PC-9 (cell line): Measurements from ENCODE around the gene TM9SF2. TPM values are rescaled to one million over a fixed set of nuclear protein-coding genes. Genes with fewer than 3 reads are reported as not detected.

ENCODE experiments used
- BruUV-seq: library from RNA; stranded (reverse); fragments of 400-500 nt; replicated peaks from 2 replicates; lab custom pipeline; 2021; lab: Mats Ljungman, UMichigan
- CTCF ChIA-PET: fragments of 300-600 bp; sonication (Branson Sonifier 250); formaldehyde crosslinking; loops from one replicate; lab custom pipeline; 2022; ENCODE audit warnings: antibody characterized with exemption; lab: Charles Lee
- POLR2A ChIA-PET: fragments of 300-600 bp; sonication (Branson Sonifier 250); formaldehyde crosslinking; loops from one replicate; lab custom pipeline; 2022; ENCODE audit warnings: antibody characterized with exemption; ENCODE audit not compliant: unreplicated experiment; lab: Charles Lee
- DNase-seq, 2 experiments: peaks; one replicate each; pipeline versions ENCODE4 v3.0.0 to v3.0.0-alpha.2; 2015 to 2022; ENCODE audit warnings: mixed read lengths in 1 of 2
- H2AFZ ChIP-seq: fragments of 200-600 bp; sonication (generic); 2 replicates; pipeline ENCODE4 v1.8.1; 2017; ENCODE audit warnings: antibody characterized with exemption
- H3F3A ChIP-seq: fragments of 200-600 bp; sonication (generic); 2 replicates; pipeline ENCODE4 v1.8.1; 2017; ENCODE audit warnings: antibody characterized with exemption, mild to moderate bottlenecking, low read depth; ENCODE audit not compliant: insufficient read depth
- H3K27ac ChIP-seq: fragments of 200-600 bp; sonication (generic); 2 replicates; pipeline ENCODE4 v1.6.1; 2016; ENCODE audit warnings: mixed run types
- H3K27me3 ChIP-seq: fragments of 200-600 bp; sonication (generic); 2 replicates; pipeline ENCODE4 v1.6.1; 2016; ENCODE audit warnings: low read depth, mixed run types; ENCODE audit not compliant: insufficient read depth
- H3K36me3 ChIP-seq: fragments of 200-600 bp; sonication (generic); 2 replicates; pipeline ENCODE4 v1.6.1; 2016; ENCODE audit warnings: low read depth, mixed run types
- H3K4me1 ChIP-seq: fragments of 200-600 bp; sonication (generic); replicated peaks from 2 replicates; pipeline ENCODE4 v1.6.1; 2016; ENCODE audit warnings: mixed run types; ENCODE audit not compliant: insufficient read depth
- H3K4me2 ChIP-seq: fragments of 200-600 bp; sonication (generic); 2 replicates; pipeline ENCODE4 v1.6.1; 2017; ENCODE audit warnings: mixed run types
- H3K4me3 ChIP-seq: fragments of 200-600 bp; sonication (generic); 2 replicates; pipeline ENCODE4 v1.6.1; 2016; ENCODE audit warnings: mixed run types
- H3K79me2 ChIP-seq: fragments of 200-600 bp; sonication (generic); 2 replicates; pipeline ENCODE4 v1.6.1; 2017; ENCODE audit warnings: low read depth, mixed run types
- H3K9me2 ChIP-seq: fragments of 200-600 bp; sonication (generic); 2 replicates; pipeline ENCODE4 v1.8.1; 2017; ENCODE audit warnings: mild to moderate bottlenecking; ENCODE audit not compliant: insufficient read depth
- H3K9me3 ChIP-seq: fragments of 200-600 bp; sonication (generic); 2 replicates; pipeline ENCODE4 v1.8.1; 2016; ENCODE audit warnings: low read depth; ENCODE audit not compliant: insufficient read depth
- H4K20me1 ChIP-seq: fragments of 200-600 bp; sonication (generic); 2 replicates; pipeline ENCODE4 v1.8.1; 2017; ENCODE audit not compliant: insufficient read depth
- CTCF ChIP-seq: fragments of 200-600 bp; sonication (generic); conservative IDR thresholded peaks from 2 replicates; pipeline ENCODE4 v1.6.1; 2017; ENCODE audit warnings: mixed run types, antibody characterized with exemption, mild to moderate bottlenecking, moderate library complexity
- EZH2 ChIP-seq: fragments of 200-600 bp; sonication (generic); IDR thresholded peaks from 2 replicates; pipeline ENCODE4 v1.8.0; 2017; ENCODE audit warnings: antibody characterized with exemption, low read depth
- intact Hi-C: fragments of 100-400 bp; cut with micrococcal nuclease; formaldehyde crosslinking; loops from one replicate; pipeline ENCODE4 v1.10.0; 2022; ENCODE audit not compliant: unreplicated experiment
- total RNA-seq: library from RNA; stranded (reverse); gene quantifications from 2 replicates; pipeline ENCODE4 v1.2.3, GENCODE V29; 2021

Gene TM9SF2
- total RNA-seq, 1 experiment from 2014 or later: 87.0 TPM

GRCh38 chr13:99590519-99591011, 89.3 kb downstream of the TM9SF2 start:
- ChIA-PET CTCF (no interaction called here), POLR2A (no interaction called here)
- Histone ChIP-seq H3K36me3 (no peaks in the 10 kb centered on the region), H3K79me2 (no peaks in the 10 kb centered on the region), H3K27me3 (no peaks in the 10 kb centered on the region), H3K4me3 (no peak overlapping the region), H3K4me2 (no peak overlapping the region), H3K9me2 (no peaks in the 10 kb centered on the region), H3K27ac (no peak overlapping the region), H3F3A (no peaks in the 10 kb centered on the region), H3K4me1 (no peaks in the 10 kb centered on the region), H4K20me1 (no peaks in the 10 kb centered on the region), H2AFZ (no peak overlapping the region), H3K9me3 (no peaks in the 10 kb centered on the region)
- no peak for DNase-seq
- BruUV-seq: no TSS peak
- intact Hi-C loops: no loop called here
- no peak for TF ChIP-seq EZH2
- TF ChIP-seq CTCF: no peak

GRCh38 chr13:99596180-99596579, 94.9 kb downstream of the TM9SF2 start:
- Histone ChIP-seq H3K79me2 (no peaks in the 10 kb centered on the region), H2AFZ (no peak overlapping the region), H3K9me3 (no peaks in the 10 kb centered on the region), H3K4me1 (no peaks in the 10 kb centered on the region), H3K27me3 (no peaks in the 10 kb centered on the region), H3K36me3 (no peaks in the 10 kb centered on the region), H3K9me2 (no peaks in the 10 kb centered on the region; the same call in 1 of the 2 replicates), H3K4me2 (no peak overlapping the region), H3F3A (no peaks in the 10 kb centered on the region), H4K20me1 (no peaks in the 10 kb centered on the region), H3K27ac (no peak overlapping the region), H3K4me3 (no peak overlapping the region)
- intact Hi-C loops: no loop called here
- POLR2A ChIA-PET: no interaction called here
- no peak for TF ChIP-seq CTCF
- no peak for TF ChIP-seq EZH2
- no peak for DNase-seq
- no TSS peak for BruUV-seq
- CTCF ChIA-PET: no interaction called here

GRCh38 chr13:99600318-99600717, 99.0 kb downstream of the TM9SF2 start:
- H3K79me2 ChIP-seq: no peaks in the 10 kb centered on the region
- no peak overlapping the region for H3K4me3 ChIP-seq
- POLR2A ChIA-PET: no interaction called here
- no peaks in the 10 kb centered on the region; the same call in 1 of the 2 replicates for H3K9me2 ChIP-seq
- no peak for DNase-seq
- no TSS peak for BruUV-seq
- CTCF ChIA-PET: no interaction called here
- no peak overlapping the region for H3K4me2 ChIP-seq
- H3K27ac ChIP-seq: no peak overlapping the region
- no peaks in the 10 kb centered on the region for H3K9me3 ChIP-seq
- intact Hi-C loops: no loop called here
- H3K27me3 ChIP-seq: no peaks in the 10 kb centered on the region
- H2AFZ ChIP-seq: no peak overlapping the region
- H3K36me3 ChIP-seq: no peaks in the 10 kb centered on the region
- H4K20me1 ChIP-seq: no peaks in the 10 kb centered on the region
- 0 out of 2 replicates have a peak, but pooled peaks cover under 1% of the 10 kb centered on the region for H3K4me1 ChIP-seq
- no peaks in the 10 kb centered on the region for H3F3A ChIP-seq
- TF ChIP-seq CTCF (no peak; the same call in 1 of the 2 replicates), EZH2 (no peak)
